Lung (tissue), 12 donors: ENCODE results near the gene GPR45. TPM values are rescaled to one million over a fixed set of nuclear protein-coding genes. Genes with fewer than 3 reads are reported as not detected.
A peak's percentile ranks its signal among the peaks of the same experiment; 100 is the strongest.

Experiments used
- ATAC-seq: fragments of 200-7000 bp; cut with Tn5 transposase; one replicate; pipeline ENCODE4 v1.9.1; 2020; ENCODE audit warnings: moderate number of reproducible peaks; ENCODE audit not compliant: insufficient read depth, low FRiP score
- DNase-seq, 3 donors: peaks; one replicate each; pipeline ENCODE4 v3.0.0-alpha.2; 2013 to 2017
- H3K27ac ChIP-seq, 2 donors: one replicate each; pipeline ENCODE4 v1.5.1; 2013; ENCODE audit warnings: mild to moderate bottlenecking in 2 of 2, moderate library complexity in 2 of 2, control low read depth in 1 of 2, inconsistent platforms in 1 of 2, low read depth in 1 of 2, low read length in 1 of 2
- H3K27me3 ChIP-seq, 3 donors: one replicate each; pipeline ENCODE4 v1.5.1; 2013; ENCODE audit warnings: low read length in 2 of 3; ENCODE audit not compliant: control insufficient read depth in 3 of 3, insufficient read depth in 3 of 3
- H3K36me3 ChIP-seq, 4 donors: one replicate each; pipeline ENCODE4 v1.5.1; 2013; ENCODE audit warnings: low read length in 4 of 4, mild to moderate bottlenecking in 1 of 4, moderate library complexity in 1 of 4; ENCODE audit not compliant: control insufficient read depth in 4 of 4, insufficient read depth in 4 of 4
- H3K4me1 ChIP-seq, 5 donors: one replicate each; pipeline ENCODE4 v1.5.1; 2013; ENCODE audit warnings: low read length in 5 of 5, mild to moderate bottlenecking in 2 of 5, moderate library complexity in 1 of 5; ENCODE audit not compliant: control insufficient read depth in 5 of 5, insufficient read depth in 5 of 5
- H3K4me3 ChIP-seq: one replicate; pipeline ENCODE4 v1.5.1; 2013; ENCODE audit warnings: mild to moderate bottlenecking, control low read depth, moderate library complexity
- H3K9ac ChIP-seq, 2 donors: one replicate each; pipeline ENCODE4 v1.5.1; 2013; ENCODE audit warnings: low read length in 2 of 2, control low read depth in 1 of 2; ENCODE audit not compliant: insufficient read depth in 1 of 2
- H3K9me3 ChIP-seq, 4 donors: one replicate each; pipeline ENCODE4 v1.5.1; 2013; ENCODE audit warnings: low read length in 3 of 4, mild to moderate bottlenecking in 1 of 4, moderate library complexity in 1 of 4; ENCODE audit not compliant: control insufficient read depth in 4 of 4, insufficient read depth in 3 of 4
- CTCF ChIP-seq: IDR thresholded peaks from 2 replicates; pipeline ENCODE4 v1.5.1; 2012; ENCODE audit warnings: mild to moderate bottlenecking; ENCODE audit errors: control extremely low read depth, extremely low read depth
- WGBS, 2 donors: extraction: QIAGEN DNeasy Blood & Tissue Kit; methylation state at CpG; one replicate each; pipeline ENCODE4 v1.1.7; 2013; 5-methylcytosine and 5-hydroxymethylcytosine counted together
- polyA plus RNA-seq, 2 donors: library from polyadenylated mRNA; stranded (reverse); fragments of 200-250 nt; gene quantifications; one replicate each; pipeline ENCODE4 v1.2.1, GENCODE V29; 2013
- total RNA-seq, 2 donors: library from RNA; depleted of rRNA in 1 of 2; stranded (reverse); fragments of >200 nt in 1 of 2; gene quantifications; one replicate each; pipeline ENCODE4 v1.2.1, GENCODE V29; 2014 to 2021
- donor health status: control.
- donor health status: control.
- donor health status: Bipolar disorder and iron deficiency.
- donor health status: healthy.
- donor health status: DM: yes; HTN: yes; CAD: no.

GPR45 gene
- total and polyA plus RNA-seq, 4 donors, result not detected

- Histone ChIP-seq H3K36me3 (peaks cover 3 to 21% (median 10%) of the 10 kb centered on the region in 4 donors), H3K27ac (no peak overlapping the region), H3K4me3 (no peak overlapping the region), H3K9ac (no peak overlapping the region), H3K4me1 (peaks cover 0 to 4% (median 0%) of the 10 kb centered on the region in 5 donors), H3K9me3 (no peaks in the 10 kb centered on the region), H3K27me3 (peaks cover 0 to 22% (median 9%) of the 10 kb centered on the region in 3 donors)
- no peak for TF ChIP-seq CTCF
- no peak for ATAC-seq
- WGBS, 2 donors, result 81 to 88% methylated on average over 10 of the region's 10 CpGs
- DNase-seq, result peak; percentile 26 to 85 (median 85)
Measured at GRCh38 chr2:105262651-105263091, 21.1 kb downstream of the GPR45 start.

DNA sequence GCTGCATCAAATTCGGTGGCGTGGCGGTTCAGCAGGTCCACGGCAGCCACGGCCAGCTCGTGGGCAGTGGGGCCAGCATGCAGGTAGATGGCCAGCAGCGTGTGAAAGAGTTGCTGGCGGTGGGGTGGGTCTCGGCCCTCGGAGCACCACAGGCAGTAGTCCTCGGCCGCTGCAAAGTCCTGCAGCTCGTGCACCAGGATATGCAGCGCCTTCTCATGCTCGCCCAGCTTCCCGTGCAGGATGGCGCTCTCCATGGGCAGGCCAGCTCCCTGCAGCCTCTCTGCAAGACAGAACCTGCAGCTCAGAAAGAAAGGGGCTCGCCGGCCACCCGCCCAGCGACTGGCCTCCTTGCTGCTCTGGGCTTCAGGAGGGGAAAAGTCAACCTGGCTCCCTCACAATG, 27.9 kb downstream of the GPR45 start:
- H3K9ac ChIP-seq, result no peak overlapping the region
- WGBS, 2 donors, result 95 to 96% methylated on average over 21 of the region's 21 CpGs
- H3K4me1 ChIP-seq, result peaks cover 0 to under 1% (median 0%) of the 10 kb centered on the region in 5 donors
- DNase-seq, result no peak
- no peak overlapping the region for H3K27ac ChIP-seq
- no peak for TF ChIP-seq CTCF
- H3K4me3 ChIP-seq, result no peak overlapping the region
- no peaks in the 10 kb centered on the region for H3K9me3 ChIP-seq
- no peak for ATAC-seq
- no peaks in the 10 kb centered on the region for H3K27me3 ChIP-seq
- H3K36me3 ChIP-seq, result peaks cover 16 to 61% (median 25%) of the 10 kb centered on the region in 4 donors

GRCh38 chr2:105271393-105272045, 30.0 kb downstream of the GPR45 start:
- 95 to 96% methylated on average over 14 of the region's 14 CpGs for WGBS, 2 donors
- H3K27me3 ChIP-seq, result no peaks in the 10 kb centered on the region
- peaks cover 16 to 66% (median 28%) of the 10 kb centered on the region in 4 donors for H3K36me3 ChIP-seq
- H3K27ac ChIP-seq, result no peak overlapping the region
- DNase-seq, result no peak
- no peak for TF ChIP-seq CTCF
- peaks cover 0 to 2% (median 0%) of the 10 kb centered on the region in 4 donors for H3K9me3 ChIP-seq
- H3K4me1 ChIP-seq, result peaks cover 0 to 2% (median 0%) of the 10 kb centered on the region in 5 donors
- no peak for ATAC-seq
- no peak overlapping the region for H3K4me3 ChIP-seq
- no peak overlapping the region for H3K9ac ChIP-seq
